DMS79 (cell line): Measurements from ENCODE around the gene PRRT1B.
"Not testable (repeated sequence)": the region's sequence is repeated elsewhere in the genome, so short reads cannot be mapped to it uniquely, and the experiment has no call there.

Source experiments
- DNase-seq: peaks from one replicate; lab custom pipeline; 2025; lab: John Stamatoyannopoulos, UW

Gene PRRT1B

GRCh38 chr9:131545003-131545785 lies at the start of gene PRRT1B:
TSS of gene PRRT1B (plus strand) at chr9:131545523. CDS start at chr9:131545616, 93 bp downstream.
- no peak for DNase-seq

DNA sequence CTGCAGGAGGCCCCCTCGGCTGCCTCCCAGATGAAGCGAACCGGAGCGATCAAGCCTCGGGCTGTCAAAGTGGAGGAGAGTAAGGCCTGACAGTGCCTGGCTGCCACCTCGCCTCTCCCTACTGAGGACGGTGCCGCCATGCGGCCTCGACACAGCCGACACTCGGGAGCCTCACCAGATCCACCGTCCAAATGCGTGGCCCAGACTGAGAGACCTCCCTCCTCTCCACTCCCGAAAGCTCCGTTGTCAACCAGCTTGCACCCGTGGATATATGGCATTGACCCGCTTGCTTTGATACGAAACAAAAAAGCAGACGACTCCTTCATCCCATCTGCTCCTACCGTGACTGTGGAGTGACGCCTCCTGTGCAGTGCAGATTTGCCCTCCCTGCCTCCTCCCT lies 49.5 kb upstream of the PRRT1B start:
- no peak for DNase-seq

- no peak for DNase-seq
Observed at GRCh38 chr9:131496844-131497405, 48.4 kb upstream of the PRRT1B start.

DNA sequence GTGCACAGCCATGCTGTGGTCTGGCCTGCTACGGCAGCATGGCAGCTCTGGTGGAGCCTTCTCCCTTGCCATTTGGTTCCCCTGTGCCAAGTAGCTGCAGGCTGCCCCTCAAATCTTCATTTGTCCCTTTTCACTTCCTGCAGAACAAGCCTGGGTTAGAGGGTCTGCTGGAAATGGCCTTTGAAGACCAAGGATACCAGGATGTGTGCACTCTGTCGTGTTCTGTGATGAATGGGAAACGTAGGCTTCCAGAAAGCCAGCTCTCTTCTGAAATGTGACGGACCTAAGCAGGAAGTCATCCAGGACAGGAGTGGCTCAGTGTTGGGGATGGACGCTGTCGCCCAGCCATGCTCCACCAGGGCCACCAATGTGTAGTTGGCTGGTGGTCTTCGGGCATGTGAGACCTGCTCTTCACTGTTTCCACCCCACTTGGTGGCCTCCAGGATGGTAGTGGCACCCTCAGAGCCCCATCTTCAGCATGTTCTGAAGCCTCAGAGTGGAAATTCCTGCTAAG lies 46.0 kb upstream of the PRRT1B start:
- no peak for DNase-seq

DNA sequence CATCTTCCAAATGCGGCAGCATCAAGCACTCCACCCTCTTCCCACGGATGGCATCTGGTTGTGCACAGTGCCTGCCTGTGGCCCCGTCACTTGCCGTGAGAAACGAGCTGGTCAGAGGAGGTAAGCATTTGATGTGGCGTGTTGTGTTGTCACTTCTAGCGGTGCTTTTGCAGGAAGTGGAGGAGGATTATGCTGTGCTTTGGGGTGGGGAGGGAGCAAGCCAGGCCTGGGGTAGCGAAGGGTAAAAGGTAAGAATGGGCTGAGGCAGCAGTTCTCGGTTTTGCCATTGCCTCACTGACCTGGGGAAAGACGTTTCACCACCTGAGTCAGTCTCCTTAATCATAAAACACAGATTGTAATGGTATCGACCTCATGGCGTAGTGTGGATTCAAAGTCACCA lies 44.9 kb upstream of the PRRT1B start:
- no peak for DNase-seq

DNA sequence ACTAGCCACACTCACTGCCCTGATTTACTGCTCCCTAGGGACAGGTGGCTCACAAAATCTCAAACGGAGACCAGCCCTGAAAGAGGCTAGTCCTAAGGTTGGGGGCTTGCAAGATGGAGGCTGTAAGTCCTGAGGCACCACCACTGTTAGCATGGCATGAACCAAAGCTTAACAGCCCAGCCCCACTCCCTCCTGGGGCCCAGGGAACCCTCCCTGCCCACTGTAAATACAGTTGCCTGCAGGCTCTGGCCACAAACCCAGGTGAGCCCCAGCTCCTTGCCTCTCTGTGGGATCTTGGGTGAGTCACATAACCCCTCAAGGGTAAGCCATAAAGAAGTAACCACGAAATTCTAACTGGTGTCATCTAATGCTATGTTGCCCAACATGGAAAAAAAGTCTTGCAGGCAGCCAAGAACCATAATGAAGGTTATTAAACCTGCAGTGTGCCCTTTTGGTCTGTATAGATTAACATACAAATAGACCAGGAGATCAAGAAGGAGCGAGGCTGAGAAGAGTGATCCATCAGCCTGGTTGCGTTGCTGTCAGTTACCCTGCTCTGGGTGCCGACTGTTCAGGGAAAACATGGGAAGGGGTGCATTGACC lies 44.3 kb upstream of the PRRT1B start:
- no peak for DNase-seq

DNA sequence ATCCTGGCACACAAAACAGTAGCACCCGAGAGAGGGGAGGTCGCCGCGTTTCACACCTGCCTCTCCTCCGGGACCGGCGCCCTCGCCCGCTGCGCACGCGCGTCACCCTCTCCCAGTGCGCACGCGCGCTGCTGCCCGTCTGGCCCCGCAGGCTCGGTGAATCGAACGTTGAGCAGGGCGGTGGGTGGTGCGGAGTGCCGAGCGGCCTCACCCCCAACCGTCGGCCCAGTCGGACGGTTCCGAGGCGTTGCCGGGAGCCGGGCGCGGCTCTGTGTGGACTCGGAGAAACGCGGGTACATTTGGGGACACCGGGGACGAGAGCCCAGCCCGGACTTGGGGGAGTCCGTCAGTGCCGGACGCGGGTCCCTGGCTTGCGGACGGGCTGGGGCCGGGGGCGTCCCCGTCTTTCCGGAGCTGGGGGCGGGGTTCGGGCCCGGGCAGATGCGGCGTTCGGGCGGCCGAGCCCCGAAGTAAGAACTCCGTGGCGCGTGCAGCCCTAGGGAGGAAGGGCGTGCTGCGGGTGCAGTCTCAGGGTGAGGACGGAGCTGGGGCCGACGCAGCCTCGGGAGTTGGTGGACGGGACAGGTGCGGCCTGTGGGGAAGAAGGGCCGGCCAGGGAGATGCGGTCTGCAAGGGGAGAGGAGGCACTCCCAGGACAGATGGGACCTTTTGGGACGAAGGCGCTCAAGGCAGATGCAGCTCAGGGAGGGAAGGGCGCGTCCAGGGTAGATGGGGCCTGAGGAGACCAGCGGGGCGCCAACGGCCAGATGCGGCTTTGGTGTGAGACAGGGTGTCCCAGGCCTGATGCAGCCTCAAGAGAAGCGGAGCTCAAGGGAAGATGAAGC lies 42.3 kb upstream of the PRRT1B start, which contains the start of gene POMT1:
Gene POMT1, plus strand, starts transcription at position 138 of the 845 bp plus-strand sequence. CDS start 1,301 bp downstream, outside the sequence.
- peak; percentile 70 for DNase-seq

DNA sequence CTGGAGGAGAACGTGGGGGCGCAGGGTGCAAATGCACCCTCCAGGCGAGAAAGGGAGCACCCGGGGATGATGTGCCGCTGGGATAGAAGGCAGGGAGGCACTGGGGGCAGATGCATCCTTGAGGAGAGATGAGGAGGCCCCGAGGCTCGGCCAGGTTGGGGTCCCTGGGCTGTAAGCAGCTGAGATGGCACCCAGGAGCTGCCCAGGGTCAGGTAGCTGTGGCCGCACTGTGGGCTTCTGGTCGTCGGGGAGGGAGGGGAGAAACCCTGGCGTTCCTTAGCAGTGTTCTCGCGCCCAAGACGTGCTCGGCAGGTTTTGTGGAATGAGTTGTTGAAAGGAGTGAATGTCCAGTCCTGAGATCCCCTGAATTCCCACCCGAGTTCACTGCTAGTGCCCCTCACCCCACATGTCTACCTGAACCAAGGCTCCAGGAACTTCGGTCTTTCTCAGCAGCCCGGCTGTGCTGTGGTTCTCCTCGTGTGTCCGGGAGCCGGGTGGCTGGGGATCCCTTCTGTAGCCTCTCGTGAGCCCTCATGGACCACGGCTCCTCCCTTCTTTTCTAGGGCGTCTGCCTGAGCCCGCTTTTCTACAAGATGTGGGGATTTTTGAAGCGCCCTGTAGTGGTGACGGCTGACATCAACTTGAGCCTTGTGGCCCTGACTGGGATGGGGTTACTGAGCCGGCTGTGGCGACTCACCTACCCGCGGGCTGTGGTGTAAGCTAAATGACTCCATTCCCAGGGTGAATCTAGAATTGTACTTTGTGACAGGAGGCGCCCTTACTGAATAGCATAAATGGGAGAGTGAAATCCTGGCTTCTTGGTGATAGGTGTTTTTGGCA lies 41.5 kb upstream of the PRRT1B start:
- DNase-seq, result peak; percentile 19

GRCh38 chr9:131505012-131505411 lies 40.3 kb upstream of the PRRT1B start:
- DNase-seq, result no peak

GRCh38 chr9:131511416-131511815 lies 33.9 kb upstream of the PRRT1B start:
- DNase-seq, result no peak

GRCh38 chr9:131511880-131512279 lies 33.4 kb upstream of the PRRT1B start:
- DNase-seq, result no peak

- DNase-seq, result no peak
Observed at GRCh38 chr9:131513177-131513576, 32.1 kb upstream of the PRRT1B start.

GRCh38 chr9:131515559-131516031 lies 29.7 kb upstream of the PRRT1B start:
- not testable (repeated sequence) for DNase-seq

DNA sequence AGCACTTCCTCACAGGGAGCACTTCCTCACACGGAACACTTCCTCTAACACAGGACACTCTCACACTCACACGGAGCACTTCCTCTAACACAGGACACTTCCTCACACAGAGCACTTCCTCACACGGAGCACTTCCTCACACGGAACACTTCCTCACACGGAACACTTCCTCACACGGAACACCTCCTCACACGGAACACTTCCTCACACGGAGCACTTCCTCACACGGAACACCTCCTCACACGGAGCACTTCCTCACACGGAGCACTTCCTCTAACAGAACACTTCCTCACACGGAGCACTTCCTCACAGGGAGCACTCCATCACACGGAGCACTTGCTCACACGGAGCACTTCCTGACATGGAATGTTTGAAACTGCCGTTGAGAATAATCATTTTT lies 29.2 kb upstream of the PRRT1B start:
- no peak for DNase-seq

DNA sequence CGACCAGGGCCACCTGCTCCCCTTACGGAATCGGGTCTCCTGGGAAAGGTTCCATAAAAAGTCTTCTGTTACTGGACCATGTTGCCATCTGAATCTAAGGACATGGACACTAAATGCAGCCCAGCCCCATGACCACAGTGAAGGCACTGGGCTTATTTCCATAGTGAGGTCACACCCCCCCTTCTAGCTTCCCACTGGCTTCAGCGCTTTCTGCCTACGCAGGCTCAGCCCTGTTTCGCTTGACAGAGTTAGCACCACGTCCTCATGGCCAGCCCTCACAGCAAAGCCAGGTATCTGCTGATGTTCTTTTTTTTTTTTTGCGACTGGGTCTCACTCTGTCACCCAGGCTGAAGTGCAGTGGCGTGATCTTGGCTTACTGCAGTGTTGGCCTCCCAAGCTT lies 28.4 kb upstream of the PRRT1B start:
- DNase-seq, result no peak

DNA sequence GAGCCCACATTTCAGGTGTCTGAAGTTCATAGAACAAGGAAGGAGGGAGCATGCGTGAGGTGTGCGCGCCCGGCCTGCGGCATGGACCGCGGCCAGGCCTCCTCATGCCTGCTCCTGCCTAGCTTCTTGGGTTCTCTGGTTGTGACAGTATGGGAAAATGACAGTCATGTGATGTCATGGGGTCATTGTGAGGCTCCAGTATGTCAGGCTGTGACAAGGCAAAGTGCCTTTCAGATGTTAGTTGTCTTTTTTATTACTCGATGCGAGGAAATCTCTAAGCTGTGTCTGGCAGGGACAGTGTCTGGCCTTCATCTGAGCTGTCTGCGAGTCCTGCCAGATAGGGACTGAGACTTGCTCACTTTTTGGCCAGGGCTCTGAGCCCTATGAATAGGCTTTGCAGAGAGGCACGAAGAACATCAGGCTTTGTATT lies 27.5 kb upstream of the PRRT1B start:
- DNase-seq, result no peak

GRCh38 chr9:131518553-131518952 lies 26.8 kb upstream of the PRRT1B start:
- no peak for DNase-seq

DNA sequence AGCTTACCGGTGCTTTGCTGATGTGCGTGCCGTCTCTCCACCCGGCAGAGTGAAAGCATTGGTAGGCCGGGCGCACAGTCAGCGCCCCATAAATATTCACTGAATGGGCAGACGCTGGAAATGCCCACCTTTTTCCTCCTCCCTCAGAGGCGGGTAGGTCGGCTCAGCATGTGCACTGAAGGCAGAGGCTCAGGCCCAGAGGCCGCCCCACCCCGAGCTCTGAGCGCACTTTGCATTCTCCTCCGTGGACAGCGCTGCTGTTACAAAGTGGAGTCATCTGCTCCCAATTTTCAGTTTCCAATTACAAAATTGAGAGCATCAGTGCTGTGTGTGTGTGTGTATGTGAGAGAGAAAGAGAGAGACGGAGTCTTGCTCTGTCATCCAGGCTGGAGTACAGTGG lies 24.8 kb upstream of the PRRT1B start:
- no peak for DNase-seq

- no peak for DNase-seq
Observed at GRCh38 chr9:131521203-131521602, 24.1 kb upstream of the PRRT1B start.

GRCh38 chr9:131521822-131522221 lies 23.5 kb upstream of the PRRT1B start:
- no peak for DNase-seq
